ENCODE measurements around the gene STK38.
"Not testable (repeated sequence)": the region's sequence is repeated elsewhere in the genome, so short reads cannot be mapped to it uniquely, and the experiment has no call there.

Gene STK38

DNA sequence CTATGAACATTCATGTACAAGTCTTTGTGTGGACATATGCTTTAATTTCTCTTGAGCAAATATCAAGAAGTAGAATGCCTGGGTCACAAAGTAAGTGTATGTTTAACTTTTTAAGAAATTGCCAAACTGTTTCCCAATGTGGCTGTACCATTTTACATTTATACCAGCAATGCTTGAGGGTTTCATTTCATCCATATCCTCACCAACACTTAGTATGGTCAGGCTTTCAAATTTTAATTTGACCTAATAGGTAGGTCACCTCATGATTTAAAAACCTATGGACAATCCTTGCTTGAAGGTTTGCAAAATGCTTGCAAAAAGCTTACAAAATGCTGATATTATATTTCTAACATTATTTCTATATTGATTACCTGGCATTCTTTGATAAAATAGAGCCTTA, 27.4 kb upstream of the STK38 start:
- Mint-ChIP-seq H3K4me1 (ENCODE audit: low read depth) (peaks cover 2% of the 10 kb centered on the region), H3K36me3 (ENCODE audit: low read depth) (no peaks in the 10 kb centered on the region), H3K9me3 (no peaks in the 10 kb centered on the region), H3K4me3 (no peak overlapping the region), H3K27ac (no peak overlapping the region), H3K27me3 (no peaks in the 10 kb centered on the region)

GRCh38 chr6:36572353-36573311, 25.4 kb upstream of the STK38 start:
- not testable (repeated sequence) for H3K36me3 Mint-ChIP-seq (ENCODE audit: low read depth); H3K4me1 Mint-ChIP-seq (ENCODE audit: low read depth); H3K4me3 Mint-ChIP-seq; H3K9me3 Mint-ChIP-seq; H3K27ac Mint-ChIP-seq; H3K27me3 Mint-ChIP-seq

DNA sequence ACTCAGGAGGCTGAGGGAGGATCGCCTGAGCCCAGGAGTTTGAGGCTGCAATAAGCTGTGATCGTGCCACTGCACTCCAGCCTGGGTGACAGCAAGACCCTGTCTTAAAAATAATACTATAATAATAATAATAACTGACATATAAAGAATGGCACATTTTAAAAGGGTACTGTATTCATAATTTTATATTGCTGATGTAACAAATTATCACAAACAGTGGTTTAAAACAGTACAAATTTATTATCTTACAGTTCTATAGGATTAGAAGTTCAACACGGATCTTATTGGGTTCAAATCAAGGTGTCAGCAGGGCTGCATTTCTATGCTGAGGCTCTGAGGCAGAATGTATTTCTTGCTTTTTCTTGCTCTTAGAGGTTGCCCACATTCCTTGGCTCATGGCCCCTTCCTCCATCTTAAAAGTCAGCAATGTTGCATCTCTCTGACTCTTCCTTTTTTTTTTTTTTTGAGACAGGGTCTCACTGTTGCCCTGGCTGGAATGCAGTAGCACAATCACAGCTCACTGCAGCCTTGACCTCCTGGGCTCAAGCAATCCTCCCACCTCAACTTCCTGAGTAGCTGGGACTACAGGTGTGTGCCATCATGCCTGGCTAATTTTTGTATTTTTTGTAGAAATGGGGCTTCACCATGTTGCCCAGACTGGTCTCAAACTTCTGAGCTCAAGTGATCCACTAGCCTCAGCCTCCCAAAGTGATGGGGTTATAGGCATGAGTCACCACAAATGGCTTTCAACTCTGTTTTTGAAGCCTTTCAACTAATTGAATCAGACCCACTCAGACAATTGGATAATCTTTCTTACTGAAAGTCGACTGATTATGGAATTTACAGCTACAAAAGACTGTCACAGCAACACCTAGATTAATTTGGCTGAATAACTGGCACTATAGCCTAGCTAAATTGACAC, 24.1 kb upstream of the STK38 start:
- no peak overlapping the region for H3K27ac Mint-ChIP-seq
- H3K4me3 Mint-ChIP-seq: no peak overlapping the region
- no peaks in the 10 kb centered on the region for H3K27me3 Mint-ChIP-seq
- H3K36me3 Mint-ChIP-seq (ENCODE audit: low read depth): no peaks in the 10 kb centered on the region
- no peaks in the 10 kb centered on the region for H3K9me3 Mint-ChIP-seq
- H3K4me1 Mint-ChIP-seq (ENCODE audit: low read depth): no peaks in the 10 kb centered on the region

- Mint-ChIP-seq H3K4me3 (no peak overlapping the region), H3K36me3 (ENCODE audit: low read depth) (no peaks in the 10 kb centered on the region), H3K27ac (no peak overlapping the region), H3K9me3 (no peaks in the 10 kb centered on the region), H3K4me1 (ENCODE audit: low read depth) (no peaks in the 10 kb centered on the region), H3K27me3 (no peaks in the 10 kb centered on the region)
These were observed 23.0 kb upstream of the STK38 start for GRCh38 chr6:36570264-36570663.

- Mint-ChIP-seq H3K9me3 (no peaks in the 10 kb centered on the region), H3K27ac (no peak overlapping the region), H3K36me3 (ENCODE audit: low read depth) (no peaks in the 10 kb centered on the region), H3K4me1 (ENCODE audit: low read depth) (no peaks in the 10 kb centered on the region), H3K27me3 (no peaks in the 10 kb centered on the region), H3K4me3 (no peak overlapping the region)
These were observed 19.2 kb upstream of the STK38 start for GRCh38 chr6:36566418-36566905.

- no peak overlapping the region for H3K4me3 Mint-ChIP-seq
- H3K36me3 Mint-ChIP-seq (ENCODE audit: low read depth): no peaks in the 10 kb centered on the region
- no peaks in the 10 kb centered on the region for H3K27me3 Mint-ChIP-seq
- H3K9me3 Mint-ChIP-seq: no peaks in the 10 kb centered on the region
- H3K4me1 Mint-ChIP-seq (ENCODE audit: low read depth): no peaks in the 10 kb centered on the region
- no peak overlapping the region for H3K27ac Mint-ChIP-seq
These were observed 16.6 kb upstream of the STK38 start for GRCh38 chr6:36563928-36564284.

- no peaks in the 10 kb centered on the region for H3K4me1 Mint-ChIP-seq (ENCODE audit: low read depth)
- H3K27me3 Mint-ChIP-seq: no peaks in the 10 kb centered on the region
These were observed 16.1 kb upstream of the STK38 start for GRCh38 chr6:36563237-36563927.

GRCh38 chr6:36560822-36561221, 13.5 kb upstream of the STK38 start:
- no peaks in the 10 kb centered on the region for H3K9me3 Mint-ChIP-seq
- H3K4me1 Mint-ChIP-seq (ENCODE audit: low read depth): no peaks in the 10 kb centered on the region
- no peak overlapping the region for H3K4me3 Mint-ChIP-seq
- H3K27me3 Mint-ChIP-seq: no peaks in the 10 kb centered on the region
- H3K27ac Mint-ChIP-seq: no peak overlapping the region
- H3K36me3 Mint-ChIP-seq (ENCODE audit: low read depth): no peaks in the 10 kb centered on the region

More at GRCh38 chr6:36563237-36563927, 16.1 kb upstream of the STK38 start:
- Mint-ChIP-seq H3K27ac (no peak overlapping the region), H3K36me3 (ENCODE audit: low read depth) (no peaks in the 10 kb centered on the region), H3K9me3 (no peaks in the 10 kb centered on the region), H3K4me3 (no peak overlapping the region)

- no peaks in the 10 kb centered on the region for H3K27me3 Mint-ChIP-seq
These were observed 11.9 kb upstream of the STK38 start for GRCh38 chr6:36559011-36559793.

GRCh38 chr6:36556281-36556680, 9.0 kb upstream of the STK38 start:
- Mint-ChIP-seq H3K27ac (no peak overlapping the region), H3K4me1 (ENCODE audit: low read depth) (no peaks in the 10 kb centered on the region)

More at GRCh38 chr6:36559011-36559793, 11.9 kb upstream of the STK38 start:
- no peak overlapping the region for H3K27ac Mint-ChIP-seq
- H3K36me3 Mint-ChIP-seq (ENCODE audit: low read depth): no peaks in the 10 kb centered on the region
- no peaks in the 10 kb centered on the region for H3K4me1 Mint-ChIP-seq (ENCODE audit: low read depth)
- no peak overlapping the region for H3K4me3 Mint-ChIP-seq
- H3K9me3 Mint-ChIP-seq: no peaks in the 10 kb centered on the region

DNA sequence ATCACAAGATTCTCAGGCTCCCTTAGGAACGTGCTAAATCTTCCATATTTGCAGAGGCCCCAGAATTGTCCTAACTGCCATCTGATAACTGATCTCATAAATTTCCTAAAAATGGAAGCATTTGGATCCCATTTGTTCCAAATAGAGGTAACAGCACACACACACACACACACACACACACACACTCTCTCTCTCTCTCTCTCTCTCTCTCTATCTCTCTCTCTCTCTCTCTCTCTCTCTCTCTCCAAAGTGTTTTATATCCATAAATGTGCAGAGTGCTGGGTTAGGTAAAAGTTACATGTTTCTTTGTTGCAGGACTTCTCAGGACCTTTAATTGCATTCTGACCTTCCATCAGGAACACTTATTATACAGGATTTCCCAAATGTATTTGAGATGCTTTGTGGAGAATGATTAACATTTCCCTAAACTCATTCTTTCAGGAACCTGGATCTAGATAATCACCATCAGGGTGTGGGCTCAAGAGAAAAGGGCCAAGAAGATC, 8.5 kb upstream of the STK38 start:
- no peaks in the 10 kb centered on the region for H3K27me3 Mint-ChIP-seq
- no peaks in the 10 kb centered on the region for H3K9me3 Mint-ChIP-seq
- H3K4me1 Mint-ChIP-seq (ENCODE audit: low read depth): no peaks in the 10 kb centered on the region
- H3K27ac Mint-ChIP-seq: no peak overlapping the region
- no peak overlapping the region for H3K4me3 Mint-ChIP-seq
- H3K36me3 Mint-ChIP-seq (ENCODE audit: low read depth): no peaks in the 10 kb centered on the region

More at GRCh38 chr6:36556281-36556680, 9.0 kb upstream of the STK38 start:
- Mint-ChIP-seq H3K9me3 (no peaks in the 10 kb centered on the region), H3K4me3 (no peak overlapping the region), H3K27me3 (no peaks in the 10 kb centered on the region), H3K36me3 (ENCODE audit: low read depth) (no peaks in the 10 kb centered on the region)

DNA sequence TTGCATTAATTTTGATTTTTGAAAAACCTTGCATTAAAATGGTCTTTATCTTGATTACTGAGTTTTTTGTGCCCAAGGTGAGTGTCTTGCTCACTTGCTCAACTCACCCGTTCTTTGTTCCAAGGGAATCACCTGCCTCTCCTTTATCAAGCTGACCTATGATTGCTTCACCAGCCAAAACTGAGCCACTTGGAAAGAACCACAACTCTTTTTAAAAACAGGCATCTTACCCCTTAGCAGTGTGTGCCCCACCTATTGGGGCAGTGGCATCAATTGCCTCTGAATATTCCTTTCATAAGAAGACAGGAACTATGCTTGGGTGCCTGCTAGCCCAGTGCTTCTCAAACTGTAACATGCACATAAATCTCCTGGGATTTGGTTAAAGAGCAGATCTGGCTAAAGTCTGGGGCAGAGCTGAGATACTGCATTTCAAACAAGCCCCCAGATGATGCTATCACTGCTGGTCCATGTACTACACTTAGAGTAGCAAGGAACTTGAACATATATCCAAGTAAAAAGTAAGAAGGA, 3.3 kb upstream of the STK38 start:
- no peak overlapping the region for H3K4me3 Mint-ChIP-seq
- H3K27me3 Mint-ChIP-seq: no peaks in the 10 kb centered on the region
- no peaks in the 10 kb centered on the region for H3K36me3 Mint-ChIP-seq (ENCODE audit: low read depth)
- H3K27ac Mint-ChIP-seq: no peak overlapping the region
- peaks cover 20% of the 10 kb centered on the region for H3K4me1 Mint-ChIP-seq (ENCODE audit: low read depth)
- no peaks in the 10 kb centered on the region for H3K9me3 Mint-ChIP-seq

GRCh38 chr6:36548401-36548743, 1.1 kb upstream of the STK38 start:
- peak overlapping the region; percentile 58 for H3K27ac Mint-ChIP-seq
- peaks cover 40% of the 10 kb centered on the region for H3K4me1 Mint-ChIP-seq (ENCODE audit: low read depth)
- H3K36me3 Mint-ChIP-seq (ENCODE audit: low read depth): peaks cover 8% of the 10 kb centered on the region
- H3K27me3 Mint-ChIP-seq: no peaks in the 10 kb centered on the region
- peak overlapping the region; percentile 32 for H3K4me3 Mint-ChIP-seq
- no peaks in the 10 kb centered on the region for H3K9me3 Mint-ChIP-seq
